ENCODE data around the gene HSPA6. TPM values are rescaled to one million over a fixed set of nuclear protein-coding genes. Genes with fewer than 3 reads are reported as not detected.
A peak's percentile ranks its signal among the peaks of the same experiment; 100 is the strongest.

HSPA6 gene
- total RNA-seq, 4 donors from 2014 or later, result 8.2 to 134 (median 18.8) TPM

GRCh38 chr1:161484613-161485012, 39.7 kb upstream of the HSPA6 start:
- no peak for ATAC-seq (ENCODE audit: low FRiP score)
- DNase-seq (ENCODE audit: low spot score), result no peak
- TF ChIP-seq CTCF (IDR thresholded peaks at IDR 0.05), result no peak

- peak in 2 of 3 donors; percentile 1 to 71 for TF ChIP-seq CTCF (IDR thresholded peaks at IDR 0.05)
- DNase-seq (ENCODE audit: low spot score) (peak; percentile 36), ATAC-seq (ENCODE audit: low FRiP score) (peak; percentile 74)
These were observed 37.3 kb upstream of the HSPA6 start for GRCh38 chr1:161486806-161487741.

- no peak for DNase-seq (ENCODE audit: low spot score)
- ATAC-seq (ENCODE audit: low FRiP score), result no peak
- TF ChIP-seq CTCF (IDR thresholded peaks at IDR 0.05), result no peak
These were observed 32.9 kb upstream of the HSPA6 start for GRCh38 chr1:161491472-161491871.

- DNase-seq (ENCODE audit: low spot score), result no peak
- ATAC-seq (ENCODE audit: low FRiP score), result no peak
- no peak for TF ChIP-seq CTCF (IDR thresholded peaks at IDR 0.05)
These were observed 31.5 kb upstream of the HSPA6 start for GRCh38 chr1:161492827-161493226.

- TF ChIP-seq CTCF (IDR thresholded peaks at IDR 0.05), result no peak
- ATAC-seq (ENCODE audit: low FRiP score), result no peak
- DNase-seq (ENCODE audit: low spot score), result no peak
These were observed 30.1 kb upstream of the HSPA6 start for GRCh38 chr1:161494091-161494735.

GRCh38 chr1:161495490-161495889, 28.9 kb upstream of the HSPA6 start:
- TF ChIP-seq CTCF (IDR thresholded peaks at IDR 0.05), result no peak
- DNase-seq (ENCODE audit: low spot score) (no peak), ATAC-seq (ENCODE audit: low FRiP score) (no peak)

All from omental fat pad (tissue), 4 donors.